KOPT-K1 (cell line): Measurements from ENCODE around the gene PDE4D.
"Not testable (repeated sequence)": the region's sequence is repeated elsewhere in the genome, so short reads cannot be mapped to it uniquely, and the experiment has no call there.

Source experiments
- H3K27ac ChIP-seq: fragments of 200-600 bp; sonication (generic); 2 replicates; pipeline ENCODE4 v1.5.1; 2016; ENCODE audit warnings: antibody characterized with exemption, mild to moderate bottlenecking, low read depth, low read length; ENCODE audit not compliant: poor library complexity, severe bottlenecking
- H3K36me3 ChIP-seq: fragments of 200-600 bp; sonication (generic); 2 replicates; pipeline ENCODE4 v1.5.1; 2017; ENCODE audit warnings: antibody characterized with exemption, mild to moderate bottlenecking, low read length, moderate library complexity; ENCODE audit not compliant: insufficient read depth
- H3K9me3 ChIP-seq: fragments of 200-600 bp; sonication (generic); 2 replicates; pipeline ENCODE4 v1.5.1; 2017; ENCODE audit warnings: antibody characterized with exemption, low read length, mild to moderate bottlenecking; ENCODE audit not compliant: insufficient read depth, poor library complexity, severe bottlenecking

The PDE4D gene

GRCh38 chr5:59673438-59674058 lies 220.0 kb downstream of the PDE4D start:
- H3K27ac ChIP-seq: no peak overlapping the region
- no peaks in the 10 kb centered on the region for H3K36me3 ChIP-seq
- no peaks in the 10 kb centered on the region for H3K9me3 ChIP-seq

- no peaks in the 10 kb centered on the region for H3K36me3 ChIP-seq
- H3K9me3 ChIP-seq: no peaks in the 10 kb centered on the region
- no peak overlapping the region for H3K27ac ChIP-seq
Observed at GRCh38 chr5:59666440-59667068, 227.0 kb downstream of the PDE4D start.

- not testable (repeated sequence) for H3K36me3 ChIP-seq, H3K9me3 ChIP-seq, H3K27ac ChIP-seq
Observed at GRCh38 chr5:59665832-59666203, 227.7 kb downstream of the PDE4D start.

- H3K36me3 ChIP-seq: no peaks in the 10 kb centered on the region
- no peak overlapping the region for H3K27ac ChIP-seq
- H3K9me3 ChIP-seq: no peaks in the 10 kb centered on the region
Observed at GRCh38 chr5:59665086-59665831, 228.3 kb downstream of the PDE4D start.

- Histone ChIP-seq H3K36me3 (no peaks in the 10 kb centered on the region), H3K9me3 (no peaks in the 10 kb centered on the region), H3K27ac (peak overlapping the region; percentile 67)
Observed at GRCh38 chr5:59661954-59662615, 231.4 kb downstream of the PDE4D start.

- no peaks in the 10 kb centered on the region for H3K36me3 ChIP-seq
- peak overlapping the region; percentile 67 for H3K27ac ChIP-seq
- no peaks in the 10 kb centered on the region for H3K9me3 ChIP-seq
Observed at GRCh38 chr5:59661311-59661710, 232.2 kb downstream of the PDE4D start.

- Histone ChIP-seq H3K36me3 (no peaks in the 10 kb centered on the region), H3K27ac (peak overlapping the region; percentile 50), H3K9me3 (no peaks in the 10 kb centered on the region)
Observed at GRCh38 chr5:59660737-59661136, 232.8 kb downstream of the PDE4D start.

GRCh38 chr5:59656351-59657254 lies 236.9 kb downstream of the PDE4D start:
- Histone ChIP-seq H3K36me3 (no peaks in the 10 kb centered on the region), H3K9me3 (no peaks in the 10 kb centered on the region), H3K27ac (peak overlapping the region; percentile 1)

- no peaks in the 10 kb centered on the region for H3K36me3 ChIP-seq
- H3K9me3 ChIP-seq: no peaks in the 10 kb centered on the region
- peak overlapping the region; percentile 1 for H3K27ac ChIP-seq
Observed at GRCh38 chr5:59655693-59656309, 237.7 kb downstream of the PDE4D start.

GRCh38 chr5:59654691-59655090 lies 238.8 kb downstream of the PDE4D start:
- Histone ChIP-seq H3K9me3 (no peaks in the 10 kb centered on the region), H3K36me3 (no peaks in the 10 kb centered on the region)

GRCh38 chr5:59652449-59652848 lies 241.1 kb downstream of the PDE4D start:
- Histone ChIP-seq H3K9me3 (no peaks in the 10 kb centered on the region), H3K27ac (no peak overlapping the region), H3K36me3 (no peaks in the 10 kb centered on the region)

More at GRCh38 chr5:59654691-59655090, 238.8 kb downstream of the PDE4D start:
- H3K27ac ChIP-seq: no peak overlapping the region

- no peak overlapping the region for H3K27ac ChIP-seq
- H3K36me3 ChIP-seq: no peaks in the 10 kb centered on the region
- no peaks in the 10 kb centered on the region for H3K9me3 ChIP-seq
Observed at GRCh38 chr5:59648949-59649921, 244.3 kb downstream of the PDE4D start.

- Histone ChIP-seq H3K27ac (peak overlapping the region; percentile 38), H3K36me3 (no peaks in the 10 kb centered on the region), H3K9me3 (no peaks in the 10 kb centered on the region)
Observed at GRCh38 chr5:59648038-59648831, 245.3 kb downstream of the PDE4D start.
